Panc1 (cell line): ENCODE data around the gene SMIM20. TPM values are rescaled to one million over a fixed set of nuclear protein-coding genes. Genes with fewer than 3 reads are reported as not detected.

Experiments
- ATAC-seq: fragments of 200-7000 bp; cut with Tn5 transposase; 2 replicates; pipeline ENCODE4 v1.9.1; 2020; ENCODE audit warnings: mild to moderate bottlenecking, moderate library complexity
- BruUV-seq: library from RNA; stranded (reverse); fragments of 400-500 nt; replicated peaks from 2 replicates; lab custom pipeline; 2021; lab: Mats Ljungman, UMichigan
- CTCF ChIA-PET: fragments of 300-600 bp; sonication (Branson Sonifier 250); formaldehyde crosslinking; loops from one replicate; lab custom pipeline; 2022; ENCODE audit warnings: antibody characterized with exemption; lab: Charles Lee
- POLR2A ChIA-PET: fragments of 300-600 bp; sonication (Branson Sonifier 250); formaldehyde crosslinking; loops from one replicate; lab custom pipeline; 2022; ENCODE audit warnings: antibody characterized with exemption; lab: Charles Lee
- DNase-seq: peaks from one replicate; pipeline ENCODE4 v3.0.0-alpha.2; 2010; ENCODE audit warnings: low read depth, low spot score
- H3K27ac ChIP-seq: 2 replicates; pipeline ENCODE4 v1.5.1; 2011; ENCODE audit warnings: mild to moderate bottlenecking, low read length, inconsistent platforms
- H3K27me3 ChIP-seq: fragments of 200-500 bp; sonication (Bioruptor generic); 2 replicates; pipeline ENCODE4 v1.6.0; 2014; ENCODE audit warnings: low read length, inconsistent platforms; ENCODE audit not compliant: control insufficient read depth, insufficient read depth
- H3K36me3 ChIP-seq: fragments of 200-500 bp; sonication (Bioruptor generic); 2 replicates; pipeline ENCODE4 v1.5.1; 2014; ENCODE audit warnings: inconsistent platforms, mild to moderate bottlenecking, low read length, moderate library complexity; ENCODE audit not compliant: control insufficient read depth, insufficient read depth
- H3K4me1 ChIP-seq: 2 replicates; pipeline ENCODE4 v1.5.1; 2011; ENCODE audit warnings: inconsistent platforms, mild to moderate bottlenecking, low read length, moderate library complexity; ENCODE audit not compliant: control insufficient read depth, insufficient read depth
- H3K4me3 ChIP-seq, 2 experiments: 2 replicates each; pipeline ENCODE4 v1.5.1; 2011 to 2012; ENCODE audit warnings: low read depth in 2 of 2, low read length in 2 of 2, mild to moderate bottlenecking in 2 of 2, inconsistent platforms in 1 of 2, moderate library complexity in 1 of 2
- H3K9me3 ChIP-seq: fragments of 200-500 bp; sonication (Bioruptor generic); 2 replicates; pipeline ENCODE4 v1.5.1; 2014; ENCODE audit warnings: low read depth, mild to moderate bottlenecking, inconsistent platforms, low read length, moderate library complexity; ENCODE audit not compliant: control insufficient read depth, insufficient read depth
- CTCF ChIP-seq: fragments of 450-650 bp; IDR thresholded peaks from 2 replicates; pipeline ENCODE4 v1.5.1; 2017; ENCODE audit warnings: mild to moderate bottlenecking
- POLR2AphosphoS5 ChIP-seq: IDR thresholded peaks from 2 replicates; pipeline ENCODE4 v1.6.1; 2012; ENCODE audit warnings: mild to moderate bottlenecking, low read depth, low read length, moderate library complexity
- REST ChIP-seq, 2 experiments: IDR thresholded peaks; 2 replicates each; pipeline ENCODE4 v1.6.1; 2011 to 2012; ENCODE audit warnings: low read depth in 2 of 2, control low read depth in 1 of 2, low read length in 1 of 2, mild to moderate bottlenecking in 1 of 2, moderate library complexity in 1 of 2; ENCODE audit not compliant: insufficient read depth in 1 of 2
- SIN3A ChIP-seq: IDR thresholded peaks from 2 replicates; pipeline ENCODE4 v1.6.1; 2012; ENCODE audit warnings: low read depth, mild to moderate bottlenecking, low read length, moderate library complexity, borderline replicate concordance; ENCODE audit not compliant: insufficient read depth
- TCF7L2 ChIP-seq: IDR thresholded peaks from 2 replicates; pipeline ENCODE4 v1.6.1; 2011; ENCODE audit warnings: mild to moderate bottlenecking, low read depth, low read length, inconsistent platforms
- in situ Hi-C: cut with HindIII; loops from 2 replicates; pipeline ENCODE4 v1.10.0; 2016; ENCODE audit warnings: low sequenced_read_pairs, low pct_unique_long_range_greater_than_20kb
- intact Hi-C: fragments of 100-400 bp; cut with micrococcal nuclease; formaldehyde crosslinking; loops from one replicate; pipeline ENCODE4 v1.10.0; 2022; ENCODE audit not compliant: unreplicated experiment
- total RNA-seq: library from RNA; stranded (reverse); gene quantifications from one replicate; pipeline ENCODE4 v1.2.1, GENCODE V29; 2021; ENCODE audit not compliant: unreplicated experiment

Gene SMIM20
- total RNA-seq, 1 experiment from 2014 or later: 16.5 TPM

- Histone ChIP-seq H3K27me3 (no peaks in the 10 kb centered on the region), H3K27ac (no peak overlapping the region), H3K4me1 (no peaks in the 10 kb centered on the region), H3K36me3 (no peaks in the 10 kb centered on the region), H3K9me3 (no peaks in the 10 kb centered on the region), H3K4me3 (no peak overlapping the region)
- intact Hi-C loops: no loop called here
- ChIA-PET POLR2A (no interaction called here), CTCF (no interaction called here)
- DNase-seq (no peak), ATAC-seq (no peak)
- BruUV-seq: no TSS peak
- in situ Hi-C loops: no loop called here
- TF ChIP-seq SIN3A (no peak), TCF7L2 (no peak), CTCF (no peak), REST (IDR thresholded peaks at IDR 0.05; ENCODE audit: insufficient read depth in 1 of 2, low read depth in 2 of 2, low read length in 1 of 2) (no peak)
Measured at GRCh38 chr4:25958110-25958509, 44.1 kb downstream of the SMIM20 start.

GRCh38 chr4:25962393-25962792 lies 48.4 kb downstream of the SMIM20 start:
- in situ Hi-C loops: no loop called here
- Histone ChIP-seq H3K4me3 (no peak overlapping the region), H3K36me3 (no peaks in the 10 kb centered on the region), H3K27ac (no peak overlapping the region), H3K9me3 (no peaks in the 10 kb centered on the region), H3K4me1 (no peaks in the 10 kb centered on the region), H3K27me3 (no peaks in the 10 kb centered on the region)
- TF ChIP-seq POLR2AphosphoS5: no peak
- no peak for TF ChIP-seq TCF7L2
- no peak for TF ChIP-seq CTCF
- no peak for TF ChIP-seq REST (IDR thresholded peaks at IDR 0.05; ENCODE audit: insufficient read depth in 1 of 2, low read depth in 2 of 2, low read length in 1 of 2)
- TF ChIP-seq SIN3A: no peak
- BruUV-seq: no TSS peak
- DNase-seq: no peak
- ChIA-PET CTCF (no interaction called here), POLR2A (no interaction called here)
- ATAC-seq: no peak
- intact Hi-C loops: no loop called here
